Hematopoietic multipotent progenitor cell treated with erythropoietin and hydrocortisone succinate and interleukin-3 and kit ligand, for 15 days (in vitro differentiated cells): ENCODE measurements around the gene ATP5PD.
"Not testable (repeated sequence)": the region's sequence is repeated elsewhere in the genome, so short reads cannot be mapped to it uniquely, and the experiment has no call there.

Experiments used
- DNase-seq: peaks from one replicate; pipeline ENCODE4 v3.0.0-alpha.2; 2015; ENCODE audit warnings: low spot score

The ATP5PD gene

DNA sequence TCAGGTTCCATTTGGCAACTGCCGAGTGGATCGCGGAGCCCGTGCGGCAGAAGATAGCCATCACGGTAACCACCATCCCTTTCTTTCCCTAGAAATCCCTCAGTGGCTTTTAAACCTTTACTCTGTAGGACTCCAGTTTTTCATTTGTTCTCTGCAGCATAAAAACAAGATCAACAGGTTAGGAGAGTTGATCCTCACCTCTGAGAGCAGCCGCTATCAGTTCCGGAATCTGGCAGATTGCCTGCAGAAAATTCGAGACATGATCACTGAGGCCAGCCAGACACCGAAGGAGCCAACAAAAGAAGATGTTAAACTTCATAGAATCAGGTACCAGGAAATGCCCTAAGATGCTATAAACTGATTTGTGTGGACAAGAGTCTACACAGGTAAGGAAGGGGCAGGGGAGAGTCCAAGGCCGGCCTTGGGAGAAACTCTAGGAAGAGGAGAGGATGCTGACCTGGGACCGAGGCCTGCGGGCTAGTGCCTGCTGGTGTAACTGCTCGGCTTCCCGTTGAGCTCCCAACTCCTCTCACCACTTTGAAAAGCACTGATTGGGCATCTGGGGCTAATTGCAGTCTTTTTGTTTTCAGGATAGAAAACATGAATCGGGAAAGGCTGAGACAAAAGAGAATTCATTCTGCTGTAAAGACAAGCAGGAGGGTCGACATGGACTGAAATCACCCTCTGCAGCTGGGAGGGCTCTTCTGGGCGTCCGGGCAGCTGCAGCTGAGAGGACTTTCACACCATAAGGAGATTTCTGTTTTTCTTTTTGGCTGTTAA lies 26.2 kb downstream of the ATP5PD start:
- no peak for DNase-seq

- DNase-seq, result no peak
These were observed 27.1 kb downstream of the ATP5PD start for GRCh38 chr17:75019710-75020109.

DNA sequence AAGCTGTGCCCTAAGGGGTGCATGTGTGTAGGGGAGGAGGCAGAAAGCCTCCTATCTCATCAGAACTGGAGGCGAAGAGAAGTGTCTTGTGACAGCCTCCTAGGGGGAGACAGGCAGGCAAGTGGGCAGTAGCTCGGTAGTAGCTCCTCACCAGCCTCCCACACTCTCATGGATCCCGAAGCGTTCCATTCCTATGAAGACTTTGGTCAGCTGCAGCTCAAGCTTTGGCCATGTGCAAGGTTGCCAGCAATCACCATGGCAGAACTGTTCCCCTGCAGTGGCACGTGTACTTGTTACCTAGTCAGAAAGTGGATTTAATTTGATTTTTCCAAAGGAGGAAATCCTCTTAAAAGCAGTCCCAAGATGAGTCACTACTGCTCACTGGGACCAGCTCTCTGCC lies 27.6 kb downstream of the ATP5PD start:
- DNase-seq, result no peak

- DNase-seq, result peak; percentile 14
These were observed 33.6 kb downstream of the ATP5PD start for GRCh38 chr17:75013092-75013559.

- peak; percentile 80 for DNase-seq
These were observed 34.2 kb downstream of the ATP5PD start, which contains the start of gene MRPL58 for GRCh38 chr17:75012346-75013091. Gene MRPL58, plus strand, starts transcription at chr17:75012670. Its CDS starts 17 bp downstream, at chr17:75012687.

DNA sequence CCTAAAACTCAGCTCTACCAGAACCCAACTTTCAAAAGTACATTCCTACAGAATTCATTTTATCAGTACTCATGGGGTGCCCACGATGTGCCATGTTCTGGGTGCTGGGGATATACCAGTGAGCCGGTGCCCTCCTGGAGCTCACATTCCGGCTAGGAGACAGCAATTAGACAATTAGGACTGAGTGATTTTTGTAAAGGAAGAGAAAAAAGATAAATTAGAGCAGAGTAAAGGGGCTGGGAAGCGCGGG lies 34.7 kb downstream of the ATP5PD start:
- DNase-seq, result no peak

- no peak for DNase-seq
These were observed 35.2 kb downstream of the ATP5PD start for GRCh38 chr17:75011401-75012095.

GRCh38 chr17:75010683-75011400 lies 35.9 kb downstream of the ATP5PD start:
- DNase-seq, result no peak

DNA sequence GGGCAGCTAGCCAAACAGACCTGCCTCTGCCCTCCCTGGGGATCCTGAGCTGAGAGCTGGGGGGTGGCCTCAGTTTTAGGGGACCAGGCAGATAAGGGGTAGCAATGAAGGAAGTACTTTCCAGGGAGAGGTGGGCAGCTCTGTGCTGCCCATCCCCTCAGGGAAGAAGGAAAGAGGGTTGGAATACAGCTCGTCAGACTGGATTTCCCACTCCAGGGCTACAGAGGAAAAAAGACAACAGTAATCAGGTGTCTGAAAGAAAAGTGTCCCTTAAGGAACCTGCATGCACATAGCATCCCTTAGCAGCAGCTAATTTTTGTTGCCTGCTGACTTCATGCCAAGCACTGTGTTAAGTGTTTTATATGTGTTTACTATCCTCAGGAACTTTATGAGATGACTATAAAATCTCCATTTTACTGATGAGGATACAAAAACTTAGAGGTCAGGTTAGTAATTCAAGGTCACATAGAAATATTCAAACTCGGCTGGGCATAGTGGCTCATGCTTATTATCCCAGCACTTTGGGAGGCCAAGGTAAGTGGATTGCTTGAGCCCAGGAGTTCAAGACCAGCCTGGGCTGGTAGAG lies 37.5 kb downstream of the ATP5PD start:
- DNase-seq, result no peak

- no peak for DNase-seq
These were observed 38.4 kb downstream of the ATP5PD start for GRCh38 chr17:75008373-75008772.

DNA sequence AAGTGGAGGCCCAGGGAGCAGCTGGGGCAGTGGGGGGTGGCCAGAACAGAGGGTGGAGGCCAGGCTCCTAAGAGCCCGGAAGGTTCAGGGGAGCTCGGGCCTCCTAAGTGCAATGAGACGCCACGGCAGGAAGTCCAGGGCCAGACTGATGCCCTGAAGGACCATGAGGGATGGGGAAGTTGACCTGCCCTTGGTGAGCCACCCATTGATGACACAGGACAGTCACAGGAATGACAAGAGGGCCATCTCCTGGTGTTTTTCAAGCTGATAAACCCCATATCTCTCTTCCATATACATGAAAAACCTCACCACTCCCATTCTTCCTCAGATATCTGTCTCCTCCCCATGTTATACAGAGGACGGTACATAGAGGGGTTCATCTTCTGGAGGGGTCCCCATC lies 40.1 kb downstream of the ATP5PD start:
- peak; percentile 32 for DNase-seq

DNA sequence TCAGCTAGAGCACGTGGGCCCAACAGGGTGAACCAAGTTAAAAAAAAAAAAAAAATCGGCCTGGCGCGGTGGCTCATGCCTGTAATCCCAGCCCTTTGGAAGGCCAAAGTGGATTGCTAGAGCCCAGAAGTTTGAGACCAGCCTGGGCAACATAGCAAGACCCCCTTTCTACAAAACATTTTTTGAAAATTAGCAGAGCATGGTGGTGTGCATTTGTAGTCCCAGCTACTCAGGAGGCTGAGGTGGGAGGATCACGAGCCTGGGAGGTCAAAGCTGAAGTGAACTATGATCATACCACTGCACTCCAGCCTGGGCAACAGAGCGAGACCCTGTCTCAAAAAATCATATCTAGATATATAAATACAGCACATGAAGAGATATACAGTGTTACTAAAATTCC lies 40.7 kb downstream of the ATP5PD start:
- DNase-seq, result not testable (repeated sequence)

DNA sequence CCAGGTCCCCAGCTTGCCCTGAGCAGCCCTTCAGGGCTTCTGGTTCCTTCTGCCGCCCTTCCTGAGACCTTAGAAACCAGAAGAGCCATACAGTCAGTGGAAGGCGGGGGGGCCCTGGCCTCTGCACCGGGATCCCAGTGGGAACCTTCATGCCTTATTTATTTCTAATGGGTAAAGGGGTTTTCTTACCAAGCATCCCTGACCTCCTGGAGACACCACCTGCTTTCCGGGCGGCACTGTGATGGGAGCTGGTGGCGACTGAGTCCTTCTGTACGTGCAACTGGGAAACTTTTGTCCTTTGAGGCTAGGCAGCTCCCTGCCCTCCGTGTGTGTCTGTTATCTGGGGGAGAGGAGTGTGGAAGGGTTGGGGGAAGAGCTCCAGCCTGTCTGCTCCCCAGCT lies 41.5 kb downstream of the ATP5PD start:
- DNase-seq, result no peak

GRCh38 chr17:75004371-75004770 lies 42.4 kb downstream of the ATP5PD start:
- DNase-seq, result no peak

GRCh38 chr17:75003957-75004355 lies 42.8 kb downstream of the ATP5PD start:
- no peak for DNase-seq

DNA sequence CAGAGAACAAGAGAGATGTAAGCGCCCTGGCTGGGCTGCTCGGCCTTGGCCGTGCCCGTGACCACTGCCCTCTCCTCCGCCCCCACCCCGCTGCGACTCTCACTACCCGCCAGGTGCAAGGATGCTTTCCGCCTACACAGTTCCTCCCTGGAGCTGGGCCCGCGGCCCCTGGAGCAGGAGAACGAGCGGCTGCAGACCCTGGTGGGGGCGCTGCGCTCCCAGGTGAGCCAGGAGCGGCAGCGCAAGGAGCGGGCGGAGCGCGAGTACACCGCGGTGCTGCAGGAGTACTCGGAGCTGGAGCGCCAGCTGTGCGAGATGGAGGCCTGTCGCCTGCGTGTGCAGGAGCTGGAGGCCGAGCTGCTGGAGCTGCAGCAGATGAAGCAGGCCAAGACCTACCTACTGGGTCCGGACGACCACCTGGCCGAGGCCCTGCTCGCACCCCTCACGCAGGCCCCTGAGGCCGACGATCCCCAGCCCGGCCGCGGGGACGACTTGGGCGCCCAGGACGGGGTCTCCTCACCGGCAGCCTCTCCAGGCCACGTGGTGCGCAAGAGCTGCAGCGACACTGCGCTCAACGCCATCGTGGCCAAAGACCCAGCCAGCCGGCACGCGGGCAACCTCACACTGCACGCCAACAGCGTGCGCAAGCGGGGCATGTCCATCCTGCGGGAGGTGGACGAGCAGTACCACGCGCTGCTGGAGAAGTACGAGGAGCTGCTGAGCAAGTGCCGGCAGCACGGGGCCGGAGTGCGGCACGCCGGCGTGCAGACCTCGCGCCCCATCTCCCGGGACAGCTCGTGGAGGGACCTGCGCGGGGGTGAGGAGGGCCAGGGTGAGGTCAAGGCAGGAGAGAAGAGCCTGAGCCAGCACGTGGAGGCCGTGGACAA lies 43.5 kb downstream of the ATP5PD start:
- DNase-seq, result no peak

DNA sequence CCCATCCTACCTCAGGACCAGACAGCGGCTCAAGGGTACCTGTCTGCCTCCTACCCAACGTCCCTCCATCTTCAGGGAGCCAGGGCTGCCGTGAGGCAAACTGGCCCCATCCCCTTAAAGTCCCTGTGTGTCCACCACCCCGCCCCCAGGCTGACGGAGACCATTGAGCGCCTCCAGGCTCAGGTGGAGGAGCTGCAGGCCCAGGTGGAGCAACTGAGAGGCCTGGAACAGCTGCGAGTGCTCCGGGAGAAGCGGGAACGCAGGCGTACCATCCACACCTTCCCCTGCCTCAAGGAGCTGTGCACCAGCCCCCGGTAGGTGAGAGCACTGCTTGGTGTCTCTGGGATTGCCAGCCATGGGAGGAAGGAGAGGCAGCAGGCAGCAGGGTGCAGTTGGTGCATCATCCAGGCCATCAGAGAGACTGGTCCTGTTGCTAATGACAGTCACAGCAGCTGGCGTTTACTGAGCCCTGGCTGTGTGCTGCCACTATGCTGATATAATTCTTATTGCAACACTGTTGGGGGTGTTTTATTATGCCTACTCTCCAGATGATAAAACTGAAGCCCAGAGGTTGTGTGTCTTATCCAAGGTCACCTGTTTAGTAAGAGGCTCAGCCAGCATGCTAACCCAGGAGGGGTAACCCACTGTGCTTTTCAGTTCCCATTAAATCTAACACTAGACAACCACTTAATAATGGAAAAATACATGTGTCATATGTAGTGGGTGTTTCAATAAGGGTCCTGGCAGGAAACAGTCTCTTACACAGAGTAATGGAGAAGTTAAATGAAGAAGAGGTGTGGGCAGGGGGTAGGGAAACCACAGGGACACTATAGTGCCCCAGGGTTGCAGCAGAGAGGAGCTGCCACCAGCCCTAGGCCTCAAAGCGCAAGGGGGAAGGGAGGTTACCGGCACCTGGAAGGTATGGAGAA lies 44.6 kb downstream of the ATP5PD start:
- no peak for DNase-seq

DNA sequence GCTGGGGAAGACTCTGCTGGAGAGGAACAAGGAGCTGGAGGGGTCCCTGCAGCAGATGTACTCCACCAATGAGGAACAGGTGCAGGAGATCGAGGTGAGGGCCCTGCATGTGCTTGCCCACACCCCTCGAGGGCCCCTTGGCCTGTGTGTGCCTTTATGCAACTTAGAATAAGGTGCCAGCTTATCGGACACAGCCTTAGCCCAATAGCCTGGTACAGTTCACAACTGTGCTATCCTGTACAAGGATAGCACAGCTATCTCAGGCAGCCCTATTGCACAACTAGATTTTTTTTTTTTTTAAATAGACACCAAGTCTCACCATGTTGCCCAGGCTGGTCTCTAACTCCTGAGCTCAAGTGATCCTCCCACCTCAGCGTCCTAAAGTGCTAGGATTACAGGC lies 47.2 kb downstream of the ATP5PD start:
- no peak for DNase-seq

DNA sequence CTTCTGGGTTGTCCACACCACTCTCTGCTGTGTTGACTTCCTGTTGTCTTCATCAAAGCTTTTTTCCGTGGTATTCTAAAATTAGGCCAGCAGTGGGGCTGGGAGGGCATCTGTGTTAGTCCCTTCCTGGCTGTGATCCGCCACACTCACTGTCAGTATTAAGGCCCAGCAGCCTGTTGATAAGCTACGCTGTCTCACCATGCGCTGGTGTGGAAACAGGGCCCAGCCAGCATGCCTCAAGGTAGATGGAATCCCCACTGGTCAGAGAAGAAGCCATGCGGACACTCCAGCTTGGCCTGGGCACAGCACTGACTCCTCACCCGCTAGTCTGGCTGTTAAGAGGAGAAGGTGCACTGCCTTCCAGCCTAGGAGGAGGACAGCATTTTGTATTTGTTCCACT lies 48.0 kb downstream of the ATP5PD start:
- no peak for DNase-seq

GRCh38 chr17:74995847-74996246 lies 50.9 kb downstream of the ATP5PD start:
- DNase-seq, result no peak
